ENCODE data around the gene GIMAP8. TPM values are rescaled to one million over a fixed set of nuclear protein-coding genes. Genes with fewer than 3 reads are reported as not detected.
"Not testable (repeated sequence)": the region's sequence is repeated elsewhere in the genome, so short reads cannot be mapped to it uniquely, and the experiment has no call there.

Gene GIMAP8
- total and polyA plus RNA-seq, 11 donors = 11.3 to 36.0 (median 14.9) TPM

- H3K27ac ChIP-seq = peak overlapping the region; percentile 75 to 97 (median 88)
- 49 to 53% (median 50%) methylated on average over 8 of the region's 8 CpGs for WGBS, 4 donors
- H3K4me1 ChIP-seq = peaks cover 0 to 44% (median 15%) of the 10 kb centered on the region in 12 donors
- intact Hi-C loops (cut with DNase I) = loop anchor here in 9 of 10 donors (2.0 to 10.0 kb wide), 14 partner anchors 60 to 303 kb away; partner anchors contain the start of genes GIMAP5 (in 6 of the 9), GIMAP7 (in 4 of the 9), GIMAP4 (in 2 of the 9) and GIMAP6 (in 1 of the 9)
- H3K27me3 ChIP-seq = no peaks in the 10 kb centered on the region
- H3K4me3 ChIP-seq = peak overlapping the region; percentile 39 to 74 (median 62)
- peak in 3 of 5 donors; percentile 50 to 60 (median 54) for DNase-seq
- H3K9me3 ChIP-seq = peaks cover 0 to 13% (median 0%) of the 10 kb centered on the region in 12 donors
- ATAC-seq = peak in 3 of 4 donors; percentile 26 to 37 (median 29)
- H3K36me3 ChIP-seq = peaks cover 0 to 16% (median 0%) of the 10 kb centered on the region in 9 donors
- TF ChIP-seq POLR2A (IDR thresholded peaks at IDR 0.05) (no peak), CTCF (IDR thresholded peaks at IDR 0.05) (no peak)
Observed at GRCh38 chr7:150451833-150452461, 1.5 kb downstream of the GIMAP8 start.

GRCh38 chr7:150453181-150453580 lies 2.8 kb downstream of the GIMAP8 start:
- H3K27ac ChIP-seq = peak overlapping the region in 8 of 12 donors; percentile 82 to 97 (median 91)
- H3K4me1 ChIP-seq = peaks cover 0 to 45% (median 15%) of the 10 kb centered on the region in 12 donors
- DNase-seq (no peak), ATAC-seq (no peak)
- TF ChIP-seq POLR2A (IDR thresholded peaks at IDR 0.05) (no peak), CTCF (IDR thresholded peaks at IDR 0.05) (no peak)
- intact Hi-C loops (cut with DNase I) = loop anchor here in 9 of 10 donors (2.0 to 10.0 kb wide), 11 partner anchors 59 to 289 kb away; partner anchors contain the start of genes GIMAP5 (in 6 of the 9), GIMAP7 (in 3 of the 9), GIMAP4 (in 1 of the 9) and GIMAP6 (in 1 of the 9)
- peak overlapping the region in 11 of 12 donors; percentile 0 to 74 (median 63) for H3K4me3 ChIP-seq
- H3K27me3 ChIP-seq = no peaks in the 10 kb centered on the region
- H3K9me3 ChIP-seq = peaks cover 0 to 14% (median 0%) of the 10 kb centered on the region in 12 donors
- 74 to 85% (median 81%) methylated on average over 8 of the region's 8 CpGs for WGBS, 4 donors
- H3K36me3 ChIP-seq = peaks cover 0 to 19% (median 0%) of the 10 kb centered on the region in 9 donors

- peaks cover 0 to 40% (median 13%) of the 10 kb centered on the region in 12 donors for H3K4me1 ChIP-seq
- peaks cover 0 to 14% (median 0%) of the 10 kb centered on the region in 12 donors for H3K9me3 ChIP-seq
- no peak for DNase-seq
- no peaks in the 10 kb centered on the region for H3K27me3 ChIP-seq
- no peak for ATAC-seq
- TF ChIP-seq CTCF (IDR thresholded peaks at IDR 0.05) = no peak
- no peak for TF ChIP-seq POLR2A (IDR thresholded peaks at IDR 0.05)
- peaks cover 0 to 19% (median 0%) of the 10 kb centered on the region in 9 donors for H3K36me3 ChIP-seq
- WGBS, 4 donors = 87 to 96% (median 95%) methylated on average over 5 of the region's 5 CpGs
- H3K27ac ChIP-seq = peak overlapping the region in 1 of 12 donors; percentile 94
- intact Hi-C loops (cut with DNase I) = loop anchor here in 9 of 10 donors (2.0 to 10.0 kb wide), 11 partner anchors 58 to 288 kb away; partner anchors contain the start of genes GIMAP5 (in 6 of the 9), GIMAP7 (in 3 of the 9), GIMAP4 (in 1 of the 9) and GIMAP6 (in 1 of the 9)
- H3K4me3 ChIP-seq = peak overlapping the region in 6 of 12 donors; percentile 4 to 74 (median 64)
Observed at GRCh38 chr7:150453892-150454291, 3.5 kb downstream of the GIMAP8 start.

GRCh38 chr7:150457064-150457463 lies 6.6 kb downstream of the GIMAP8 start:
- H3K9me3 ChIP-seq = peaks cover 0 to 34% (median 12%) of the 10 kb centered on the region in 12 donors
- DNase-seq, H3K4me3 ChIP-seq, ATAC-seq, H3K27ac ChIP-seq, H3K27me3 ChIP-seq: not testable (repeated sequence)
- intact Hi-C loops (cut with DNase I) = loop anchor here in 1 of 10 donors (10.0 kb wide), 1 partner anchor 278 kb away; the partner anchor contains the start of gene GIMAP5
- peaks cover 0 to 41% (median 0%) of the 10 kb centered on the region in 9 donors for H3K36me3 ChIP-seq
- peaks cover 0 to 24% (median 0%) of the 10 kb centered on the region in 12 donors for H3K4me1 ChIP-seq
- WGBS, 4 donors = 87 to 94% (median 92%) methylated on average over 5 of the region's 5 CpGs

All from heart left ventricle (tissue), 16 donors.